BE2C (cell line): Measurements from ENCODE around the gene AOX1.

Experiments
- DNase-seq: peaks from one replicate; pipeline ENCODE4 v3.0.0-alpha.2; 2020
- H3K27me3 ChIP-seq: fragments of 250-450 bp; sonication (Bioruptor Pico); 2 replicates; pipeline ENCODE4 v1.5.1; 2020; ENCODE audit warnings: mild to moderate bottlenecking
- H3K36me3 ChIP-seq: fragments of 250-450 bp; sonication (Bioruptor Pico); 2 replicates; pipeline ENCODE4 v1.5.1; 2020; ENCODE audit warnings: mild to moderate bottlenecking
- H3K4me1 ChIP-seq: fragments of 250-450 bp; sonication (Bioruptor Pico); 2 replicates; pipeline ENCODE4 v1.5.1; 2020
- H3K4me3 ChIP-seq: 2 replicates; pipeline ENCODE4 v1.5.1; 2011; ENCODE audit warnings: low read depth, low read length
- H3K9me3 ChIP-seq: fragments of 250-450 bp; sonication (Bioruptor Pico); 2 replicates; pipeline ENCODE4 v1.5.1; 2020
- TF ChIP-seq, protein P1 (sequence below): IDR thresholded peaks from 2 replicates; pipeline ENCODE4 v1.5.1; 2012; ENCODE audit warnings: mild to moderate bottlenecking, low read depth, low read length

AOX1 gene

DNA sequence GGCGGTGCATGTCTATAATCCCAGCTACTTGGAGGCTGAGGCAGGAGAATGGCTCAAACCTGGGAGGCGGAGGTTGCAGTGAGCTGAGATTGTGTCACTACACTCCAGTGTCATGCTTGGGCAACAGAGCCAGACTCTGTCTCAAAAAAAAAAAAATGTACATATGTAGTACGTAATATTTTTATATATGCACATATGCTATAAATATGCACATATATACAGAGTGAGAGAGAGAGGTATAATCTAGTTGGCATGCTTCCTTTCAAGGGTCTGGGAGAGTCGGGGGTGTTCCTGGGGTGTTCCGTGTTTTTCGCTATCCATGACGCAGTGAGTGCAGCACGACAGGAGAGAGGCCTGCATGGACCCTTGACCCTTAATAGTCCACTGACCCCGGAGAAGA is 83.5 kb downstream of the AOX1 start:
- no peaks in the 10 kb centered on the region for H3K27me3 ChIP-seq
- no peak for DNase-seq
- TF ChIP-seq, protein P1, sequence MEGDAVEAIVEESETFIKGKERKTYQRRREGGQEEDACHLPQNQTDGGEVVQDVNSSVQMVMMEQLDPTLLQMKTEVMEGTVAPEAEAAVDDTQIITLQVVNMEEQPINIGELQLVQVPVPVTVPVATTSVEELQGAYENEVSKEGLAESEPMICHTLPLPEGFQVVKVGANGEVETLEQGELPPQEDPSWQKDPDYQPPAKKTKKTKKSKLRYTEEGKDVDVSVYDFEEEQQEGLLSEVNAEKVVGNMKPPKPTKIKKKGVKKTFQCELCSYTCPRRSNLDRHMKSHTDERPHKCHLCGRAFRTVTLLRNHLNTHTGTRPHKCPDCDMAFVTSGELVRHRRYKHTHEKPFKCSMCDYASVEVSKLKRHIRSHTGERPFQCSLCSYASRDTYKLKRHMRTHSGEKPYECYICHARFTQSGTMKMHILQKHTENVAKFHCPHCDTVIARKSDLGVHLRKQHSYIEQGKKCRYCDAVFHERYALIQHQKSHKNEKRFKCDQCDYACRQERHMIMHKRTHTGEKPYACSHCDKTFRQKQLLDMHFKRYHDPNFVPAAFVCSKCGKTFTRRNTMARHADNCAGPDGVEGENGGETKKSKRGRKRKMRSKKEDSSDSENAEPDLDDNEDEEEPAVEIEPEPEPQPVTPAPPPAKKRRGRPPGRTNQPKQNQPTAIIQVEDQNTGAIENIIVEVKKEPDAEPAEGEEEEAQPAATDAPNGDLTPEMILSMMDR: no peak
- no peak overlapping the region for H3K4me3 ChIP-seq
- no peaks in the 10 kb centered on the region for H3K4me1 ChIP-seq
- no peaks in the 10 kb centered on the region for H3K9me3 ChIP-seq
- H3K36me3 ChIP-seq: no peaks in the 10 kb centered on the region

DNA sequence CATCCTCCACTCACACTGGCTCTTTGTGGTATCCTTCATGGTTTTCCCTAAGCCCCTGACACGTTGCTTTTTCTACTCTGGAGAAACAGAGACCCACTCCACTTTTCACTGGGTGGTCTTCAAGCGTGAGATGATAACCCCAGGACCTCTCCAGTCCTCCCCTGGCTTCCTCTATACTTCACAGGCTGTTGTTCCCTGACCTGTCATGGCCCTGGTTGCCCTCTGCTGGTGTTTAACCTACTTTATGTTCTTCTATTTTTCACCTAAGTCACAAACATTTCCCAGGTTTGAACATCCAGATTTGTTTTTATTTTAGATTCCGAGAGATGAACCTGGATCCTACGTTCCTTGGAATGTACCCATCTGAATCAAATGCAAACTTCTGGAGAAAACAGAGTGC is 84.5 kb downstream of the AOX1 start:
- TF ChIP-seq, protein P1: no peak; the same call in none of the 2 replicates
- Histone ChIP-seq H3K9me3 (no peaks in the 10 kb centered on the region), H3K27me3 (no peaks in the 10 kb centered on the region), H3K36me3 (no peaks in the 10 kb centered on the region), H3K4me3 (no peak overlapping the region), H3K4me1 (no peaks in the 10 kb centered on the region)
- no peak for DNase-seq

DNA sequence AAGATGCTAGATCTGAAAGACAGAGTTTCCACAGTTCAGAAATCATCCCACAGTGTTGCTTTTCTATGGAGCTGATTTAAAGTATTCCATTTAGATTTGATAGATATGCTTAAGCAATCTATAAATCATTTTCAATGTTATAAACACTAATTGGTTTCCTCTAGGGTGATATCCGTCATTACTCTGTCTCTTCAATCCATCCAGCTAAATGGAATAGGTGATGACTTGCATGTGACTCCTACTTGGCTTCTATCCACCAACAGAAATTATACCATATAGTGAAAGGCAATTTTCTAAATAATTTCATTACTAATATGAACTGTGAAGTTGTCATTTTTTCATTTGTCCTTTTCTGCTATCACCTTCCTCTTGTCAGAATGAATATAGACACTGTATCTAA is 84.9 kb downstream of the AOX1 start:
- DNase-seq: no peak
- no peaks in the 10 kb centered on the region for H3K27me3 ChIP-seq
- H3K4me1 ChIP-seq: no peaks in the 10 kb centered on the region
- TF ChIP-seq, protein P1: no peak
- no peaks in the 10 kb centered on the region for H3K36me3 ChIP-seq
- no peaks in the 10 kb centered on the region for H3K9me3 ChIP-seq
- H3K4me3 ChIP-seq: no peak overlapping the region

DNA sequence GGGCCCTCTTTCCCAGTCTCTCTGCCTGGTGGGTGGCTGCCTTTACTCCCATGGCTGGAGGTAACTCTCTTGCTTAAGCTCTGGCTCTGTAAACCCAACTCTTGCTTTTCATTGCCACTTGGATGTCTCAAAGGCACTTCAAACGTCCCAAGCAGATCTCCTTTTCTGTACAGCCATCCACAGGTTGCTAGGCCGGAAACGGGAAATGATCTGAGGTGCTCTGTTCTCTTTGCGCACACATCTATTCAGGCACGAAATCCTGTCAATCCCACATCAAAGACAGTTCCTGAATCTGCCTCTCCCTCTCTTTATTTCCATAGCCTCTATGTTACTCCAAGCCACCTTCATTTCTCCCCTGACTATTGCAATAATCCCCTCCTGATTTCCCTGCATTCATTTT is 87.4 kb downstream of the AOX1 start:
- Histone ChIP-seq H3K36me3 (no peaks in the 10 kb centered on the region), H3K4me3 (no peak overlapping the region), H3K4me1 (no peaks in the 10 kb centered on the region), H3K27me3 (no peaks in the 10 kb centered on the region), H3K9me3 (no peaks in the 10 kb centered on the region)
- TF ChIP-seq, protein P1: no peak
- no peak for DNase-seq

DNA sequence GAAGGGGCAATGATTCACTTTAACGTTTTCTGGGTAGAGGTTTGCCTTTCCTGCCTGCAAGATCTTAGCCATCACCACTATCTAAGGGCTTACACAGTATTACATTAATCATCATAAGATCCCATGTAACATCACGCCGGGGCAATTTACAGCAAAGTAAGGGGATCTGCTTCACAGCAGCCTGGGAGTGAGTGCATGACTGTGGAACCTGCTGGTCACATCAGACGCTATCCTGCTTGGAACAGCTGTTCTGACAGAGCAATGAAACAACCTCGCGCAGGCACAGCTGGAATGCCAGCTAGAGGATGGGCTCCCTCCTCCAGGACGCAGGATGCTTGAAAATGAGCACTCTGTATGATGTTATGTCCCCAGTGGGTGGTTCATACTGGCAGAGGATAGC is 89.0 kb downstream of the AOX1 start:
- H3K36me3 ChIP-seq: no peaks in the 10 kb centered on the region
- no peak for DNase-seq
- TF ChIP-seq, protein P1: no peak
- H3K4me1 ChIP-seq: no peaks in the 10 kb centered on the region
- H3K27me3 ChIP-seq: no peaks in the 10 kb centered on the region
- no peak overlapping the region for H3K4me3 ChIP-seq
- H3K9me3 ChIP-seq: no peaks in the 10 kb centered on the region

DNA sequence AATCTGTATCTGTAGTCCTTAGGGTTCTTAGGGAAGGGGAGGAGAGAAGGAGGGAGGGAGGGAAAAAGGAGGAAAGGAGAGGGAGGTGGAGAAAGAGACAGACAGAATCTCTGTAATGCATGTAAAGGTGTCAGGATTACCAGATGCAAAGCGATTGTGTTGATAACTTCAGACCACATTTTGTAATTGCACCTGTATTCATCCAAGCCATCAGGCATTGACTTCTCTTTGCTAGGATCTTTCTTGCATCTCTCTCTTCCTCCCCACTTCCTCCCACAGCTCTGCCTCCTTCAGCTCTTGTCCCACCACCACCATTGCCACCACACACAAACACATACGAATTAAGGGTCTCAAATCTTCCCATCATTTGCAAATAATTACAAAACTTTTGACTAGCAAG is 91.4 kb downstream of the AOX1 start:
- Histone ChIP-seq H3K4me1 (no peaks in the 10 kb centered on the region), H3K27me3 (no peaks in the 10 kb centered on the region), H3K9me3 (no peaks in the 10 kb centered on the region), H3K36me3 (no peaks in the 10 kb centered on the region), H3K4me3 (no peak overlapping the region)
- TF ChIP-seq, protein P1: no peak
- no peak for DNase-seq
